ENCODE results near the gene BTLA.

DNA sequence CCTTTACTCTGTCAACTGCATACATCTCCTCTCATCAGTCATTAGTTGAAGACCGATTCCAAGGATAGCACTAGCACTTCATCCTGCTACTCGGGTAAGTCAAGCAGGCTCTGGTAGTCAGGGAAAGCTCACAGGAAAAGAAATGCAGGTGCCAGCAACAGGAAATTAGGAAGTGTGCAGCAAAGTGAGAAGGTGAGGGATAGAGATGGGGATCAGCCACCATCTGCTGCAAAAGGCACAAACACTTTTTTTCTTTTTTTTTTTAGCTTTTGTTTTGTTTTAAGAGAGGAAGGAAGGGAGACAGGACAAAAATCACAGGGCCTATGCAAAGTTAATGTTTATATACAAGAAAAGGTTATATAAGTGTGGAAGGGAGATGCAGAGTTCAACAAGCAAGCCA, 9.0 kb upstream of the BTLA start:
- TF ChIP-seq, protein P1, sequence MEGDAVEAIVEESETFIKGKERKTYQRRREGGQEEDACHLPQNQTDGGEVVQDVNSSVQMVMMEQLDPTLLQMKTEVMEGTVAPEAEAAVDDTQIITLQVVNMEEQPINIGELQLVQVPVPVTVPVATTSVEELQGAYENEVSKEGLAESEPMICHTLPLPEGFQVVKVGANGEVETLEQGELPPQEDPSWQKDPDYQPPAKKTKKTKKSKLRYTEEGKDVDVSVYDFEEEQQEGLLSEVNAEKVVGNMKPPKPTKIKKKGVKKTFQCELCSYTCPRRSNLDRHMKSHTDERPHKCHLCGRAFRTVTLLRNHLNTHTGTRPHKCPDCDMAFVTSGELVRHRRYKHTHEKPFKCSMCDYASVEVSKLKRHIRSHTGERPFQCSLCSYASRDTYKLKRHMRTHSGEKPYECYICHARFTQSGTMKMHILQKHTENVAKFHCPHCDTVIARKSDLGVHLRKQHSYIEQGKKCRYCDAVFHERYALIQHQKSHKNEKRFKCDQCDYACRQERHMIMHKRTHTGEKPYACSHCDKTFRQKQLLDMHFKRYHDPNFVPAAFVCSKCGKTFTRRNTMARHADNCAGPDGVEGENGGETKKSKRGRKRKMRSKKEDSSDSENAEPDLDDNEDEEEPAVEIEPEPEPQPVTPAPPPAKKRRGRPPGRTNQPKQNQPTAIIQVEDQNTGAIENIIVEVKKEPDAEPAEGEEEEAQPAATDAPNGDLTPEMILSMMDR (conservative IDR thresholded peaks at IDR 0.05; ENCODE audit: low read depth, low read length) = no peak
- TF ChIP-seq EZH2phosphoT487 (IDR thresholded peaks at IDR 0.05; ENCODE audit: borderline replicate concordance, low read length) = no peak

Data from PC-3 (cell line).